Heart left ventricle (tissue), 16 donors: Measurements from ENCODE around the gene JPH3. TPM values are rescaled to one million over a fixed set of nuclear protein-coding genes. Genes with fewer than 3 reads are reported as not detected.

Experiments used
- ATAC-seq, 4 donors: fragments of 200-7000 bp; cut with Tn5 transposase; one replicate each; pipeline ENCODE4 v1.9.1; 2020 to 2022; ENCODE audit warnings: moderate library complexity in 4 of 4, mild to moderate bottlenecking in 3 of 4, moderate number of reproducible peaks in 1 of 4
- DNase-seq, 5 donors: peaks; one replicate each; pipeline ENCODE4 v3.0.0-alpha.2; 2020
- H3K27ac ChIP-seq, 12 donors: fragments of 200-600 bp; sonication (generic) in 4 of 12; one replicate each; pipeline versions ENCODE4 v1.5.0 to v1.8.0; 2016 to 2022; ENCODE audit warnings: mild to moderate bottlenecking in 2 of 12
- H3K27me3 ChIP-seq, 9 donors: fragments of 200-600 bp; sonication (generic) in 2 of 9; one replicate each; pipeline versions ENCODE4 v1.5.1 to v1.8.0; 2016 to 2022; ENCODE audit warnings: mild to moderate bottlenecking in 3 of 9
- H3K36me3 ChIP-seq, 9 donors: fragments of 200-600 bp; sonication (generic) in 2 of 9; one replicate each; pipeline versions ENCODE4 v1.5.0 to v1.8.0; 2018 to 2022; ENCODE audit warnings: mild to moderate bottlenecking in 2 of 9
- H3K4me1 ChIP-seq, 12 donors: fragments of 200-600 bp; sonication (generic) in 4 of 12; one replicate each; pipeline versions ENCODE4 v1.5.0 to v1.8.0; 2016 to 2022; ENCODE audit warnings: mild to moderate bottlenecking in 3 of 12
- H3K4me3 ChIP-seq, 12 donors: fragments of 200-600 bp; sonication (generic) in 4 of 12; one replicate each; pipeline versions ENCODE4 v1.5.0 to v1.8.0; 2017 to 2022; ENCODE audit warnings: mild to moderate bottlenecking in 9 of 12, moderate library complexity in 4 of 12
- H3K9me3 ChIP-seq, 12 donors: fragments of 200-600 bp; sonication (generic) in 4 of 12; one replicate each; pipeline versions ENCODE4 v1.5.0 to v1.8.0; 2016 to 2022; ENCODE audit warnings: mild to moderate bottlenecking in 1 of 12
- POLR2A ChIP-seq, 2 donors: fragments of 450-650 bp; IDR thresholded peaks; one replicate each; pipeline ENCODE4 v1.6.1; 2017; ENCODE audit warnings: antibody characterized with exemption in 2 of 2, mild to moderate bottlenecking in 2 of 2, moderate library complexity in 2 of 2
- WGBS, 4 donors: extraction: QIAGEN DNeasy Blood & Tissue Kit in 2 of 4; methylation state at CpG; one replicate each; pipeline versions ENCODE4 v1.1.5 to v1.1.7; 2013 to 2018; 5-methylcytosine and 5-hydroxymethylcytosine counted together
- intact Hi-C, 10 donors: fragments of 100-400 bp; cut with DNase I; formaldehyde crosslinking; loops; one replicate each; pipeline versions ENCODE4 v1.11.1 to v1.14.2; 2022
- polyA plus RNA-seq, 2 donors: library from polyadenylated mRNA; stranded (reverse); fragments of 200-250 nt; gene quantifications; one replicate each; pipeline ENCODE4 v1.2.3, GENCODE V29; 2013
- total RNA-seq, 9 donors: library from RNA; depleted of rRNA in 2 of 9; stranded (reverse); fragments of >200 nt in 2 of 9; fragmentation: NEBNext Ultra II Directional in 3 of 9; extraction: Animal tissue kit (Norgen Biotek cat#: 25700) in 3 of 9; gene quantifications; one replicate each; pipeline versions ENCODE4 v1.1.0 to v1.2.4, GENCODE V29; 2016 to 2023
- TF ChIP-seq, protein P1 (sequence below), 12 donors: fragments of 200-600 bp; sonication (generic) in 4 of 12; IDR thresholded peaks; one replicate each; pipeline versions ENCODE4 v1.5.0 to v1.8.0; 2018 to 2022; ENCODE audit warnings: antibody characterized with exemption in 12 of 12, mild to moderate bottlenecking in 5 of 12
- donor health status: ischemic (EF 13 %, LVEDD 7.1; RV severe dilation, severe dysfunction).
- donor health status: healthy with polysubstance abuse.
- donor health status: DM: no; HTN: yes; CAD: no.
- donor health status: DM: no; HTN: no; CAD: no.
- donor health status: ischemic (EF 25% LVEDD 6.9; RV normal size, moderate dysfunction).
- donor health status: ischemic (EF 25% LVEDD 5.7; RV mildly dilated, moderate dysfunction).
- donor health status: healthy.
- donor health status: DM: yes; HTN: yes; CAD: no.
- donor health status: ischemic (EF 35%, LVEDD 5.7; RV mildly dilated, moderate dysfunction).
- donor health status: nonischemic (EF 11% LVEDD 7.7; RV severe dilation, severe dysfunction).
- donor health status: DM: yes; HTN: yes; CAD: no.
- donor health status: PGD.
- donor health status: ischemic (EF 29% LVEDD 5.4; RV normal size, mild dysfunction).
- donor health status: nonischemic (EF 23%, LVEDD 6.1; RV moderate dilation, normal function).

Gene JPH3
- total and polyA plus RNA-seq, 11 donors = 0.03 to 0.58 (median 0.21) TPM; not detected in 7

DNA sequence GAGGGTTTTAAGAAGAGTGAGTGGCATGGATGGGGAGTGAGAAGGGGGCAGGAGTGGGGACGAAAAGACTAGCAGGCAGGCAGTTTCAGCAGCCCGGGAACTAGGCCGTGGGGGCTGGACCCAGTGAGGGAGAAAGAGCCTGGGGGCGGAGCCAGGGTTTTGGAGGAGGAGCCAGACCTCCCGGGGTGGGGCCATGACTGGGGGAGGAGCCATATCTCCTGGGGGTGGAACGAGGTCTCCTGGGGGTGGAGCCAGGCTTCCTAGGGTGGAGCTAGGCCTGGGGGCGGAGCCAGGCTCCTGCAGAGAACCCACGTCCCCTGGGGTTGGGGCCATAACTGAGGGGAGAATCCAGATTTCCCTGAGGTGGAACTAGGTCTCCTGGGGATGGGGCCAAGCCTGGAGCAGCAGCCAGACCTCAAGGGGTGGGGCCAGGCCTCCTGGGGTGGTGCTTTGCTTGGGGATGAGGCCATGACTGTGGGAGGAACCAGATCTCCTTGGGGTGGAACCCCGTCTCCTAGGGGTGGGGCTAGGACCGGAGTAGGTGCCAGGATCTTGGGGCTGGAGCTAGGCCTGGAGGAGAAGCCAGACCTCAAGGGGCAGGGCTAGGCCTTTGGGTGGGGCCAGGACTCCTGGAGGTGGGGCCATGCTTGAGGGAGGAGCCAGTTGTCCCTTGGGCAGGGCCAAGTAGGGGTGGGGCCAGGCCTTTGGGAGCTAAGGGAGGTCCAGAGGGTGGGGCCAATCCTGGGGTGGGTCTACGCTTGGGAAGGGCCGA, 41.7 kb upstream of the JPH3 start:
- Histone ChIP-seq H3K9me3 (no peaks in the 10 kb centered on the region), H3K4me3 (no peak overlapping the region), H3K36me3 (no peaks in the 10 kb centered on the region), H3K27ac (no peak overlapping the region), H3K4me1 (peaks cover 0 to 15% (median 0%) of the 10 kb centered on the region in 12 donors), H3K27me3 (peaks cover 0 to 2% (median 0%) of the 10 kb centered on the region in 9 donors)
- ATAC-seq (peak in 3 of 4 donors; percentile 58 to 67 (median 63)), DNase-seq (peak in 4 of 5 donors; percentile 33 to 57 (median 42))
- TF ChIP-seq, protein P1, sequence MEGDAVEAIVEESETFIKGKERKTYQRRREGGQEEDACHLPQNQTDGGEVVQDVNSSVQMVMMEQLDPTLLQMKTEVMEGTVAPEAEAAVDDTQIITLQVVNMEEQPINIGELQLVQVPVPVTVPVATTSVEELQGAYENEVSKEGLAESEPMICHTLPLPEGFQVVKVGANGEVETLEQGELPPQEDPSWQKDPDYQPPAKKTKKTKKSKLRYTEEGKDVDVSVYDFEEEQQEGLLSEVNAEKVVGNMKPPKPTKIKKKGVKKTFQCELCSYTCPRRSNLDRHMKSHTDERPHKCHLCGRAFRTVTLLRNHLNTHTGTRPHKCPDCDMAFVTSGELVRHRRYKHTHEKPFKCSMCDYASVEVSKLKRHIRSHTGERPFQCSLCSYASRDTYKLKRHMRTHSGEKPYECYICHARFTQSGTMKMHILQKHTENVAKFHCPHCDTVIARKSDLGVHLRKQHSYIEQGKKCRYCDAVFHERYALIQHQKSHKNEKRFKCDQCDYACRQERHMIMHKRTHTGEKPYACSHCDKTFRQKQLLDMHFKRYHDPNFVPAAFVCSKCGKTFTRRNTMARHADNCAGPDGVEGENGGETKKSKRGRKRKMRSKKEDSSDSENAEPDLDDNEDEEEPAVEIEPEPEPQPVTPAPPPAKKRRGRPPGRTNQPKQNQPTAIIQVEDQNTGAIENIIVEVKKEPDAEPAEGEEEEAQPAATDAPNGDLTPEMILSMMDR (IDR thresholded peaks at IDR 0.05) = no peak
- no peak for TF ChIP-seq POLR2A (IDR thresholded peaks at IDR 0.05)
- intact Hi-C loops = no loop called here
- 67 to 82% (median 78%) methylated on average over 10 to 12 of the region's 12 CpGs for WGBS, 4 donors

DNA sequence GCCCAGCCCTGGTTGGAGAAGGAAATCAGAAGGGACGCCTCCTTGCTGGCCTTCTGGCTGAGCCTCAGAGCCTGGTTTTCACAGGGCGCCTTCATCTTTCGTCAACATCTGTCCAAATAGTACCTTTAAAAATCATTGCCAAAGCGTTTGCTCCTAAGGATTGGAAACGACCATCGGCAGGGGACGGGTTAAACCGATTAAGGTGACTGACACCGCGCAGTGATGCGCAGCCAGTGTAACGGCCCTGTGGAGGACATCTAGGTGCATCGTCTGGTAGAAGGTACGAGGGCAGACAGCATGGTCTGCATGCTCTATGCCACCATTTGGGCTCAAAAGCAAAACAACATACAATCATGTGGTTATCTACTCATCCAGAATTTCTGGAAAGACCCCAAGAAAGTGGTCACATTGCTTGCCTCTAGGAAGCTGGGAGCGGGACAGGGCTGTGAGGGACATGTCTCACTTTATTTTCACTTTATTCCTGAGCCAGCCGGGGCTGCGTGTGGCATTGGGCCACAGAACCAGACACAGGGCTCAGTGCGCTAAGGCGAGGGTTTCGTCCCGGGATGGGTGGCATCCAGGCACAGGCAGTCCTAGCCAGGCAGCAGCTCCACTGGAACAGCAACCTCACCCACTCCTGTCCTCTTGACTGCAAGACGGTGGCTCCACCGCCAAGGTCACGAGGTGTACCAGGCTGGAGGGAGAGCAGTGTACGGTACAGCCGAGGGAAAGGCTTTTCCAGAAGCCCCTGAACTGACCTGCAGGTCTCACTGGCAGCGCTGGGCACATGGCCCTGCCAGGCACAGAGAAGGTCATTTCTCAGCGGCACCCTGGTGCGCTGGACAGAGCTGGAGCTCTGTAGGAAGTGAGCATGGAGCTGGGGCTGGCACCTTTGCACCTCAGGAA, 40.9 kb upstream of the JPH3 start:
- Histone ChIP-seq H3K27me3 (no peaks in the 10 kb centered on the region), H3K4me3 (no peak overlapping the region), H3K9me3 (no peaks in the 10 kb centered on the region), H3K27ac (no peak overlapping the region), H3K4me1 (peaks cover 0 to 11% (median 0%) of the 10 kb centered on the region in 12 donors), H3K36me3 (no peaks in the 10 kb centered on the region)
- 89 to 93% (median 92%) methylated on average over 28 to 29 of the region's 29 CpGs for WGBS, 4 donors
- intact Hi-C loops = no loop called here
- no peak for TF ChIP-seq POLR2A (IDR thresholded peaks at IDR 0.05)
- TF ChIP-seq, protein P1 (IDR thresholded peaks at IDR 0.05) = no peak
- no peak for ATAC-seq
- DNase-seq = no peak

DNA sequence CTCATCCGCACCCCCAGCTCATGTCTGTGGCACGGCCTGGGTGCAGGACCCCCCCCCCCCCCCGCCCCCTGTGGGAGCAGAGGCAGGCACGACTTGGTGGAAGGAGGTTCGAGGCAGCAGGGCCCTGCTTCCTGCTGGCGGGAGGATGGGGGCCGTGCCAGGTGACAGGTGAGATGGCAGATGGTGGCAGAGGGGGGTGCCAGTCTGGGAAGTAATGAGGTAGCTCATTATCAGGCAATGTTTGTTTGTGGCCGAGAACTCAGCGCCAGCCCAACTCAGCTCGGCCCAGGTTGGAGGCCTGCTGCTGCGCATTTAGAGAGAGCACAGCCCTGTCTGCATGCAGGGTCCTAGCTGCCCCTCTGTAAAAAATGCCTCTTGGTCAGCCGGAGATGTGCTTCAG, 40.1 kb upstream of the JPH3 start:
- Histone ChIP-seq H3K36me3 (no peaks in the 10 kb centered on the region), H3K4me1 (peaks cover 0 to 3% (median 0%) of the 10 kb centered on the region in 12 donors), H3K4me3 (no peak overlapping the region), H3K27ac (no peak overlapping the region), H3K27me3 (no peaks in the 10 kb centered on the region), H3K9me3 (no peaks in the 10 kb centered on the region)
- DNase-seq (no peak), ATAC-seq (no peak)
- no peak for TF ChIP-seq POLR2A (IDR thresholded peaks at IDR 0.05)
- TF ChIP-seq, protein P1 (IDR thresholded peaks at IDR 0.05) = no peak
- intact Hi-C loops = no loop called here
- WGBS, 4 donors = 75 to 86% (median 81%) methylated on average over 6 to 12 of the region's 12 CpGs

DNA sequence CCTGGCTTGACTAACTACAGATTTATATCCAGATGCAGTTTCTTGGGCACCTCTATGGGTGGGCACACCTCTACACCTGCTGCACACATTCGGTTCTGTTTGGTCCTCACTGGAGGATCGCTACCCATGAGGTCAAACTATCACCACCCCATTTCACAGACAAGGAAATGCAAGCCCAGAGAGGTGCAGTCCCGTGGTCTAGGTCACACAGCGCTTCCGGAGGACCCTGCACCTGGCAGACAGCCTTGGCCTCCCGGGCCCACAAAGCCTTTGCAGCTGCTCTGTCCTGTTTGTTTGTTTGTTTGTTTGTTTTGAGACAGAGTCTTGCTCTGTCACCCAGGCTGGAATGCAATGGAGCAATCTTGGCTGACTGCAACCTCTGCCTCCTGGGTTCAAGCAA, 39.3 kb upstream of the JPH3 start:
- ATAC-seq (no peak), DNase-seq (no peak)
- Histone ChIP-seq H3K36me3 (no peaks in the 10 kb centered on the region), H3K9me3 (no peaks in the 10 kb centered on the region), H3K27me3 (no peaks in the 10 kb centered on the region), H3K4me3 (no peak overlapping the region), H3K27ac (no peak overlapping the region), H3K4me1 (peaks cover 0 to 3% (median 0%) of the 10 kb centered on the region in 12 donors)
- intact Hi-C loops = no loop called here
- 73 to 89% (median 88%) methylated on average over 6 of the region's 6 CpGs for WGBS, 4 donors
- TF ChIP-seq, protein P1 (IDR thresholded peaks at IDR 0.05) = no peak
- TF ChIP-seq POLR2A (IDR thresholded peaks at IDR 0.05) = no peak
